HG03439 (cell line): ENCODE data around the gene TRIM46.
"Not testable (repeated sequence)": the region's sequence is repeated elsewhere in the genome, so short reads cannot be mapped to it uniquely, and the experiment has no call there.

Experiments
- ATAC-seq: cut with Tn5 transposase; IDR thresholded peaks from one replicate; pipeline ENCODE4 v1.9.1; 2021; ENCODE audit warnings: mild to moderate bottlenecking, moderate library complexity; ENCODE audit not compliant: unreplicated experiment

Gene TRIM46

DNA sequence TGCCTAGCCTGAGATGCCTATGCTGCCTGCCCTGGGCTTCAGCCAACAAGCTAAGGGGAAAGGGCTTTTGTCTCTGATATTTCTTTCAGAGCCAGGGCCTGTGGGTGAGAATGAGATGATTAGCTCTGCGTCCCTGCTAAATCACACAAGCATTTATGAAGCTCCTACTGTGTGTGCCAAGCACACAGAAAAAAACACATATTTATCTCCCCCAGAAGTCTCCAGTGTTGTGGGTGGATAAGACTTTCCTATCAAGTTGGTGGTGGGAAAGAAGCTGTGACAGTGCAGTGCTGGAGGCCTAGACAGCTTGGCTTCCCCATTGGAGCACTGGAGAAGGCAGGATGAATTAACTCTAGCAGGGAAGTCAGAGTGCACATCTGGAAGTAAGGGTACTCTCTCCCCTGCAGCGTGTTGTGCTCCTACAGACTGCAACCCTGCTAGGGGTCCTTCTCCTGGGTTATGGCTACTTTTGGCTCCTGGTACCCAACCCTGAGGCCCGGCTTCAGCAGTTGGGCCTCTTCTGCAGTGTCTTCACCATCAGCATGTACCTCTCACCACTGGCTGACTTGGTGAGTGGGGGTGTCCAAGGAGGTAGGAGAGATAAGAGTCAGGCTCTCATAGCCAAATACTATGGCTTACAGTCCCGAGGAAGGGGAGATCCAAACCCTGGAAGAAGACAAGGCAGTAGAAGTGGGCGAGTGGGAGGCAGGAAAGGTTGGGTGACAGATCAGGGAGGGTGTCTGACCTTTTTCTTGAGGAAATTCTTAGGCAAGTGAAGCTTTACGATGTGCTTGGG, 36.3 kb upstream of the TRIM46 start:
- ATAC-seq: no peak

DNA sequence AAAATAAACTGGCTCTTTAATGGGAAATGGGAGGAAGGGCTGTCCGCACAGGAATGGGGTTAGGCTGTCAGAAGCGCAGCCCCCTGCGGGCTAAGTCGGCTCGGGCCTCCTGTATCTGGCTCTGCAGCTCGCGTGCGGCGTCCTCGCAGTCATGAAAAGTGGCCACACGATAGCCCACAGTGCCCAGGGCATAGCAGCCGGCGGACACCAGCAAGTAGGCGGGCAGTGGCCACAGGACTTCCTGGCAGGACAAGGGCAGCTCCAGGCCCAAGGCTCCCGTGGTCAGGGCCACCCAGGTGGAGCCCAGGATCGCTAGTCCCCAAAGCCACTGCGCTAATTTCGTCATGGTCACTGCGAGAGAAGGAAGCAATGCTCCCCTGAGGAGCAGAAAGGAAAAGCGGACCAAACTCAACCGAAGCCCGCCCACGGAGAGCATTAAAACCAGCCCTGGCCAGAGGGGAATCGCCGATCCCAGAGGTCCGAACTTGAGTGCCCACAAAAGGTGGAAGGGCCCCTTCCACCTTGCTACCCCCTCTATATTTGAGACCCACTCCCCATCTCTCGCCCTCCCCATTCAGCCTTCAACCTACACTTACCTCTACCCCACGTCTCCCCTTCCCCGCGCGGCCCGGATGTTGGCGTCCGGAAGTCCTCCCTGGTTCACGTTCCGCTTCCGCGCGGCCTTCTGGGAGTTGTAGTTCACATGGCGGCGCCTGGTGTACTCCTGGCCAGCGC, 33.6 kb upstream of the TRIM46 start, which contains the start of gene DPM3:
Gene DPM3, minus strand, starts transcription at position 637 of the 735 bp plus-strand sequence. Its CDS starts 291 bp downstream, at position 346.
- peak; percentile 48 for ATAC-seq

DNA sequence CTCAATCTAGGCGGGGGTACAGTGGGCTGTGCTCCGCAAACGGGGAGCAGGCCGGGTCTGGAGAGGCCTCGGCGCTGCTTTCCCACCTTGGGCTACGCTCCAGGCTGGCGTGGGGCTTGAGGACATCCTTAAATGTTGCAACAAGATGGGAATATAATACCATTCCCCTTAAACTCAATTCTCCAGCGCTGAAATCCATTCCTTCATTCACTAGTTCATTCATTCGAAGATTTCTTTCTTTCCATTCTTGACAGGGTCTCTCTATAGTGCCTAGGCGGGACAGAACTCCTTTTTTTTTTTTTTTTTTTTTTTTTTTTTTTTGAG, 33.1 kb upstream of the TRIM46 start:
- ATAC-seq: no peak

DNA sequence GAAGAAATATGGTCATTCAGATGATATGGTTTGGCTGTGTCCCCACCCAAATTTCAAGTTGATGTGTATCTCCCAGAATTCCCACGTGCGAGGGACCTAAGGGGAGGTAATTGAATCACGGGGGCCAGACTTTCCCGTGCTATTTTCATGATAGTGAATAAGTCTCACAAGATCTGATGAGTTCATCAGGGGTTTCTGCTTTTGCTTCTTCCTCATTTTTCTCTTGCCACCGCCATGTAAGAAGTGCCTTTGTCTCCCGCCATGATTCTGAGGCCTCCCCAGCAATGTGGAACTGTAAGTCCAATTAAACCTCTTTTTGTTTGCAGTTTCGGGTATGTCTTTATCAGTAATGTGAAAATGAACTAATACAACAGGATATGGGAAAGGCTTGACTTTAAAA, 31.9 kb upstream of the TRIM46 start:
- ATAC-seq: no peak

DNA sequence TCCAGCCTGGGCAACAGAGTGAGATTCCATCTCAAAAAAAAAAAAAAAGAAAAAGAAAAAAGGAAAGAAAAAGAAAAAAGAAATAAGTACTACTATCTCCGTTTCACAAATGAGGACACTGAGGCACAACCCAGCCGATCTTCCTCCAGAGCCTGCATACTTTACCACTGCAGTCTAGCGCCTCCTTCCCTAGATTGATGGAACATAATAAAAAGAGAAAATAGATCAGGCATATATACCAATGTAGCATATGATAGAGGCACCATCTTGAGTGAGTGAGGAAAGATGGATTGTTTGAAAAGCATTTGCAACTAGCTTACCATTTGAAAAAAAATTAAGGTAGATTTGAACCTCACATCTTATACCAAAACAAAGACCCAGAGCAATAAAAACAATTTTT, 28.2 kb upstream of the TRIM46 start:
- no peak for ATAC-seq

DNA sequence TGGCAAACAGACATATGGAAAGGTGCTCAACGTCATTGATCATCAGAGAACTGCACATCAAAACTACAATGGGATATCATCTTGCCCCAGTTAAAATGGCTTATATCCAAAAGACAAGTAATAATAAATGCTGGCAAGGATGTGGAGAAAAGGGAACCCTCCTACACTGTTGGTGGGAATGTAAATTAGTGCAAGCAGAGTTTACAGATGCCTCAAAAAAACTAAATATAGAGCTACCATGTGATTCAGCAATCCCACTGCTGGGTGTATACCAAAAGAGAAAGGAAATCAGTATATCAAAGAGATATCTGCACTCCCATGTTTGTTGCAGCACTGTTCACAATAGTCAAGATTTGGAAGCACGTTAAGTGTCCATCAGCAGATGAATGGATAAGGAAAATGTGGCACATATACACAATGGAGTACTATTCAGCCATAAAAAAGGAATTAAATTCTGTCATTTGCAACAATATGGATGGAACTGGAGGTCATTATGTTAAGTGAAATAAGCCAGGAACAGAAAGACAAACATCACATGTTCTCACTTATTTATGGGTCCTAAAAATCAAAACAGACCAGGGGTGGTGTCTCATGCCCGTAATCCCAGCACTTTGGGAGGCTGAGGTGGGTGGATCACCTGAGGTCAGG, 17.5 kb upstream of the TRIM46 start:
- ATAC-seq: not testable (repeated sequence)

DNA sequence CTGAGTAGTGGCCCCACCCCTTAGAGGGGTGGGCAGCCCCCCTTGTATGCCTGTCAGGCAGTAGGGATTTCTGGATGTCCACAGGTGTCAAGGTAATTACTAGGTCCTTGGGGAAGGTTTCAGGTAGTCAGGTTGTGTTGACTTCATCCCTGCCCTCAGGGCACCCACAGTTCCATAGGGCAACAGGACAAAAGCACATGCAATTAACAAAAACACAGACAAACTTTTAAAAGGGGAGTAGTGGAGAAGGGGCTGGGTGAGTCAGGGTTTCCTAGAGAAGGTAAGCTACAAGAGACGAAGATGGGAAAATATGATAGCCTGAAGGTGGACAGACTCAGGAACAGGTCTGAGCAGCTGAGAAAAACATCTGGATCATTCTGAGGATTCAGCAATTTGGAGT, 14.7 kb upstream of the TRIM46 start:
- no peak for ATAC-seq

DNA sequence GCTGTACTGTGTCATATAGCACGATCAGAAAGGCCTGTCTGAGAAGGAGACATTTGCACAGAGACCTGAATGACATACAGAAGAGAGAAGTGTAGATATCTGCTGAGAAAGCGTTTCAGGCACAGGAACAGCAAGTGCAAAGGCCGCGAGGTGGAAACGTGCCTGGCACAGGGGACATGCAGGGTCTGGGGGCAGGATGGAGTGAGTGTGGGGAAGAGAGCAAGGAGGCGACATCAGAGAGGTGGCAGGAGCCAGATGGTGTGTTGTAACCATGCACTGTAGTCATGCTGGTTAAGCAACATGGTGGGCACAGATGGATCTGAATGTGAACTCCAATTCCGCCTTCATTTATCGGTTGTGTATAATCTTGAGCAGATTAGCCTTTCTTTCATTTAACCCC, 13.5 kb upstream of the TRIM46 start:
- no peak for ATAC-seq

DNA sequence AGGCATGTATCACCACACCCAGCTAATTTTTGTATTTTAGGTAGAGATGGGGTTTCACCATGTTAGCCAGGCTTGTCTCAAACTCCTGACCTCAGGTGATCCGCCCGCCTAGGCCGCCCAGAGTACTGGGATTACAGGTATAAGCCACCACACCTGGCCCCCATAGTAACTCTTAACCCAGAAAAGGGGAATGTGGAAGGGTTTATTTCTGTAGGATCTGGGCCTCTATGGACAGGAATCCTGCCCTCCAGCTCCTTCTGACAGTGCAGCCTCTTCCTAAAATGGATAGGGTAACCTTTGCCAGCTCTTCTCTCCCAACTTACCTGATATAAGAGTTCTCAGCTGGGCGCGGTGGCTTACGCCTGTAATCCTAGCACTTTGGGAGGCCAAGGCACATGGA, 11.0 kb upstream of the TRIM46 start:
- ATAC-seq: not testable (repeated sequence)

DNA sequence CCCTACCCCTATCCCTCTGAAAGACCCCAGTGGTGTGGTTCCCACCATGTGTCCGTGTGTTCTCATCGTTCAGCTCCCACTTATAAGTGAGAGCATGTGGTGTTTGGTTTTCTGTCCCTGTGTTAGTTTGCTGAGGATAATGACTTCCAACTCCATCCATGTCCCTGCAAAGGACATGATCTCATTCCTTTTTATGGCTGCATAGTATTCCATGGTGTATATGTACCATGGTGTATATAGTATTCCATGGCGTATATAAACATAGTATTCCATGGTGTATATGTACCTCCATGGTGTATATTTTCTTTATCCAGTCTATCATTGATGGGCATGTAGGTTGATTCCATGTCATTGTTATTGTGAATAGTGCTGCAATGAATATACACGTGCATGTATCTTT, 9.9 kb upstream of the TRIM46 start:
- not testable (repeated sequence) for ATAC-seq

DNA sequence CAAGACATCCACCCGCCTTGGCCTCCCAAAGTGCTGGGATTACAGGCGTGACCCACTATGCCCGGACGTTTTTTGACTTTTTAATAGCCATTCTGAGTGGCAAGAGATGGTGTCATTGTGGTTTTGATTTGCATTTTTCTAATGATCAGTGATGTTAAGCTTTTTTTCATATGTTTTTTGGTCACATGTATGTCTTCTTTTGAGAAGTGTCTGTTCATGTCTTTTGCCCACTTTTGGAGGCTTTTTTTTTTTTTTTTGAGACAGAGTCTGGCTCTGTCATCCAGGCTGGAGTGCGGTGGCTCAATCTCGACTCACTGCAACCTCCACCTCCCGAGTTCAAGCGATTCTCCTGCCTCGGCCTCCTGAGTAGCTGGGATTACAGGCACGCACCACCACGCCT, 9.0 kb upstream of the TRIM46 start:
- ATAC-seq: not testable (repeated sequence)

DNA sequence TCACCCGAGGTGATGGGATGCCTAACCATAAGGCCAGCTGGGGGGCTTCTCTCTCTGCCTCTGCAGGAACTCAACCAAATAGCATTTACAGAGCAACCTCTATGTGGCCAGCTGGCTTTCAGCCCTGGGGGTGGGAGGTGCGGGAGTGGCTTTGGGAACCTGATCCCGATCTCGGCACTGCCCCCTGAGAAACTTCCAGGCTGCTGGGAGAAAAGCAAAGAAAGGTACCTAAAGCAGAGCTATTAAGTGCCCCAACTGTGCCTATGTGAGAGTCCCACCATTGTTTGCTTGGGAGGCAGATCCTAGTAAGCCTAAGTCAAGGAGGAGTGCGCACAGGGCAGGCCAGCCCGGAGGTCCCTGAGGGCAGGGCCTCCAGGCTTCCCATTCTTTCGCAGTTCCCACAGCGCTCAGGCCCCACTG, 7.6 kb upstream of the TRIM46 start:
- ATAC-seq: no peak

DNA sequence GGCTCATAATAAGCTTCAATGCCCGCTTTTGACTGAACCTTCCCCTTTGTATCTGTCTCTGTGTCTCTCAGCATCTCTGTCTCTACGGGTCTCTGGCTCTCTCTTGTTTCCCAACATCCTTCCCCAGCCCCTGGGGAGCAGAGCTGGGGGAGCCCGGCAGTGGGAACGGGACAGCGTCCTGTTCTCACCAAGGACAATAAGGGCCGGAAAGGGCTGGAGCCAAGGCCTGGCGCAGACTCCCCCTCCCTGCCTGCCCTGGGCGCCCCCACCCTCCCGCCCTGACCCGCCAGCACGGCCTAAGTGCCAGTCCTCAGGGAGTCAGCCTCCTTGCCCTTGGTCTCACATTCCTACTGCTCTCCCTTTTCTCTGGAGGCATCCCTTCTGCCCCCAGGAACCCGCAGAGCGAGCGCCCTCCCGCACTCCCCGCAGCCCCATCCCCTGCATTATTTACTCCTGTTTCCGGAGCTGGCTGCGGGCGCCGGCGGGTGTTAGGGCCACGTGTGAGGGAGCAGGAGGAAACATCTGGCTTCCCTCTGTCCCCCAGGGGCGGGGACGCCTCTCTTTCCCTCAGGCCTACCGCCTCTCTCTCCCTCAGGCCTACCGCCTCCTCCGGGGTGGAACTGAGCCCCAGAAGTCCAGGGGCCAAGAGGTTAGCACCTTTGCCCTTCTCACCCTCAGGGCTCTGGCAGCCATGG, 7.0 kb upstream of the TRIM46 start:
- ATAC-seq: no peak

DNA sequence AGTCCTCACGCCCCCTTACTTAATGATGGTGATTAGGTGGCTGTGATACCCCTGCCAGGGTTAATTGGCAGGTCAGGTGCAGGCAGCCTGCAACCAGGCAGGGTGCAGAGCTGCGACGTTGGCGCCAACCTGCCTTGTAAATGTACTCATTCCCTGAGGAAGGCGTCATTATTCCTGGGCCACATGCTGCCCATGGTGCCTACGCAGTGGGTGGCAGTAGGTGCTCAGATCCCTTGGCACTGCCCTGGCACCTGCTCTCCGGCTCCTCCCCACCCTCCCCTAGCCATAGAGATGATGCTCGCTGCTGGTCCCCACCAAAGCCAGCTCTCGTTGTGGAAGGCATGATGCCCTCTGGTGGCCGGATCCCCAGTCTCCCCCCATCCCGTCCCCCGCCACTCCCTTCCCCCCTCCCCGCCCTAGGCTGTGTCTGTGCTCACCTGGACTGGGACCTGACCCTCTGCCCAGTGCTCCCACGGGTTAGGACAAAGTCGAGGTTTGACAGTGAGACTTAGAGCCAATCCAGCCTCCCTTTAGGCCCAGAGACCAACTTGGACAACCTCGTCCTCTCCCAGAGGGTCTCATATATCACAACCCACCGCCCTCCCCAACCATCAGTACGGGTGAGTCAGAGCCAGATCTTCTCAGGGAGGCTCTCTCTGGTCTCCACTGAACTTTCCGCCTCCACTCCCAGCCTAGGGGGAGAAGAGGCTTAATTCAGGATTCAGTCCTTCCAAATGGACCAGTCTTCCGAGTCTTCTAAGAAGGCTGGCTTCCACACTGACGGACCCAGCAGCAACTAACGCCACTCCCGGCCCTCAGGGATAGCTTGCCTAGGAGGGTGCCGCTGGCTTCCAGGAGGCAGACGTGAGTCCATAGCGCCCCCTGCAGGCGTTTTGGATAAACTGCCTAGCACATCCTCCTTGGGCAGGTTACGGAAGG, 6.2 kb upstream of the TRIM46 start:
- no peak for ATAC-seq

DNA sequence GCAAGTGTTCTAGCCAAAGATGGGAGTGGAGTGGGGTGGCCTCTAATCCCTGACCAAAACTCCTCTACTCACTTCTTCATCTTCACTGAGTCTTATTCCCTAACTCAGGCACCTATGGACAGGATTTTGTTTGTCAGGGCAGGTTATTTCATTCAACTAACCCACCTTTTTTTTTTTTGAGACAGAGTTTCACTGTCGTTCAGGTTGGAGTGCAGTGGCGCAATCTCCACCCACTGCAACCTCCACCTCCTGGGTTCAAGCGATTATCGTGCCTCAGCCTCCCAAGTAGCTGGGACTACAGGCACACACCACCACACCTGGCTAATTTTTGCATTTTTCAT, 5.6 kb upstream of the TRIM46 start:
- not testable (repeated sequence) for ATAC-seq

DNA sequence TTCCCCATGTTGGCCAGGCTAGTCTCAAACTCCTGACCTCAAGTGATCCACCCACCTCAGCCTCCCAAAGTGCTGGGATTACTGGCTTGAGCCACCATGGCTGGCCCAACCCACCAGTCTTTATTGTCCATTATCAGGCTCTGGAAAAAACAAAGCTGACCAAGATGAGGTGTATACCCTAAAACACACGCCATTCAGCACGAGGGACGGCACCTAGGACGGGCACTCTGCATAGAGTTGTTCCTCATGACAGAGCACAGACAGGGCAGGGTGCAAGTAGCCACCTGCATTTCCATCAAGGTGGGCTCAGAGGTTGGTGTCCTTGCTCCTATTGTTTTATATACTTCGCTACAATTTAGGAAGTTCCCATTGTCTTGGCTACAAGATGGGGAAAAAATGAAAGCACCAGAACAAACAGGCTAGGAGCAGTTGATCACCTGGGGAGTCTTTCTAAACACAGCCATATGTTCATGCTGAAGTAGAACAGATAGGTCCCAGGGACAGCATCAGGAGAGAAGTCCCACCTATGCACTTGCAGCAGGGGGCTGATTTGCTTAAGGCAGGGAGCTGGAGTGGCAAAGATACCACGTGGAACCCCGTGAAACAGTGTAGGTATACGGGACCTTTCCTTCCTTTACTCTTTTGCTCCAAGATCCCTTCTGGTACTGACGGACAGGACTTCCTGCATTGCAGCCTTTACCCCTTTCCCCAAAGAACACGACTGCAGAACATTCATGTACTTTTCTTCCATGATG, 5.0 kb upstream of the TRIM46 start:
- ATAC-seq: no peak

DNA sequence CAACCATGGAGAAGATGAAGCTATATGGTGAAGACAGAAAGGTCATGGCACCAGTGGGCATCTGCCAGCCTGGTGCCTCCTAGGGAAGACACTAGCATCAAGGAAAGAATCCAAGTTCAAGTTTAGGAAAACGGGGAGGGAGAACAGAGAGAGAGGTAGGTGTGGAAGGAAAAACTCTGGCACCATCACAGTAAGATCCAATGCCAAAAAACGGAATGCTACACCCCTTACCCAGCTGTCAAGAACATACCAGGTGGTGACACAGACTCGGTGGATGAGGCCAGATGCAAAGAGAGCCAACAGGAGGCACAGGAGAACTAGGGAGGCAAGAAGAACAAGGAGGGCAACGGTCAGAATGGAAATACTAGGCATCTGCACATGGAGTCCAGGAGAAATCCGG, 4.1 kb upstream of the TRIM46 start:
- no peak for ATAC-seq

DNA sequence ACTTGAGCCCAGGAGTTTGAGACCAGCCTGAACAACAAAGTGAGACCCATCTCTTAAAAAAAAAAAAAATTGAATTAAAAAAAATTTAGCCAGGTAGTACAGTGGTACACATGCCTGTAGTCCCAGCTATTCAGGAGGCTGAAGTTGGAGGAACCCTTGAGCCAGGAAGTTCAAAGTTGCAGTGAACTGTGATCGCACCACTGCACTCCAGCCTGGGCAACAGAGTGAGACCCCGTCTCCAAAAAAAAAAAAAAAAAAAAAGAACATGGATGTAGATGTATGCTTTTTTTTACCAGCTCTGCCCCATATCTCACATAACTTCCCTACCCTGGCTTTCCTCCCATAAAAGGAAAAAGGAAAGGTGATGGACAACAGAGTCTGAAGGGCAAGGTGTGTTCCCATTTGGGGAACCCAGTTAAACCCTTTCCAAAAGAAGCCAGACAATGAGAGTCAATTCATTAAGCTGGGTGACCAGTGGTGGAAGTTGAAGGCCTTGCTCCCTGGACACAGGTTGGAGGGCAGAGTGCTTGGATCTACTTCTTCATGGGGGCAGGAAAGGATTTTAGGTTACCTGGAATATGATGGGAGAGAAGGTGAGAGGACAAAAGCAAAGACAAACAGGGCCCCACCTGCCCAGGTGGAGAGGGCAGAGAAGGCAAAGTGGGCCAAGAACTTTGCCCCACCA, 3.4 kb upstream of the TRIM46 start:
- ATAC-seq: no peak

DNA sequence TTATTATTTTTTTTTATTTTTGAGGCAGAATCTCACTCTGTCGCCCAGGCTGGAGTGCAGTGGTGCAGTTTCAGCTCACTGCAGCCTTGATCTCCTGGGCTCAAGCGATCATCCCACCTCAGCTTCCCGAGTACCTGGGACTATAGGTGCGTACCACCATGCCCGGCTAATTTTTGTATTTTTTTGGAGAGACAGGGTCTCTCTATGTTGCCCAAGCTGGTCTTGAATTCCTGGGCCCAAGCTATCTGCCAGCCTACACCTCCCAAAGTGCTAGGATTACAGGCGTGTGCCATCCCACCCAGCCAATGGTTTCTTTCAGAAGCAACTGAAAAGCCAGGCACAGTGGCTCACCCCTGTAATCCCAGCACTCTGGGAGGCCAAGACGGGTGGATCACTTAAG, 2.8 kb upstream of the TRIM46 start:
- ATAC-seq: no peak
